Fibroblast of mammary gland (primary cell): Measurements from ENCODE around the gene CPTP.

Experiments used
- DNase-seq: peaks from one replicate; pipeline ENCODE4 v3.0.0-alpha.2; 2010; ENCODE audit warnings: low read depth
- H3K4me3 ChIP-seq: 2 replicates; pipeline ENCODE4 v1.5.1; 2011; ENCODE audit warnings: low read depth, mild to moderate bottlenecking, low read length, moderate library complexity; ENCODE audit not compliant: control insufficient read depth
- TF ChIP-seq, protein P1 (sequence below): conservative IDR thresholded peaks from 2 replicates; pipeline ENCODE4 v1.5.1; 2011; ENCODE audit warnings: low read depth, low read length, inconsistent platforms; ENCODE audit not compliant: control insufficient read depth, insufficient read depth

The CPTP gene

GRCh38 chr1:1357871-1358432 lies 33.4 kb downstream of the CPTP start:
- H3K4me3 ChIP-seq = peak overlapping the region; percentile 86
- TF ChIP-seq, protein P1, sequence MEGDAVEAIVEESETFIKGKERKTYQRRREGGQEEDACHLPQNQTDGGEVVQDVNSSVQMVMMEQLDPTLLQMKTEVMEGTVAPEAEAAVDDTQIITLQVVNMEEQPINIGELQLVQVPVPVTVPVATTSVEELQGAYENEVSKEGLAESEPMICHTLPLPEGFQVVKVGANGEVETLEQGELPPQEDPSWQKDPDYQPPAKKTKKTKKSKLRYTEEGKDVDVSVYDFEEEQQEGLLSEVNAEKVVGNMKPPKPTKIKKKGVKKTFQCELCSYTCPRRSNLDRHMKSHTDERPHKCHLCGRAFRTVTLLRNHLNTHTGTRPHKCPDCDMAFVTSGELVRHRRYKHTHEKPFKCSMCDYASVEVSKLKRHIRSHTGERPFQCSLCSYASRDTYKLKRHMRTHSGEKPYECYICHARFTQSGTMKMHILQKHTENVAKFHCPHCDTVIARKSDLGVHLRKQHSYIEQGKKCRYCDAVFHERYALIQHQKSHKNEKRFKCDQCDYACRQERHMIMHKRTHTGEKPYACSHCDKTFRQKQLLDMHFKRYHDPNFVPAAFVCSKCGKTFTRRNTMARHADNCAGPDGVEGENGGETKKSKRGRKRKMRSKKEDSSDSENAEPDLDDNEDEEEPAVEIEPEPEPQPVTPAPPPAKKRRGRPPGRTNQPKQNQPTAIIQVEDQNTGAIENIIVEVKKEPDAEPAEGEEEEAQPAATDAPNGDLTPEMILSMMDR = no peak
- no peak for DNase-seq

DNA sequence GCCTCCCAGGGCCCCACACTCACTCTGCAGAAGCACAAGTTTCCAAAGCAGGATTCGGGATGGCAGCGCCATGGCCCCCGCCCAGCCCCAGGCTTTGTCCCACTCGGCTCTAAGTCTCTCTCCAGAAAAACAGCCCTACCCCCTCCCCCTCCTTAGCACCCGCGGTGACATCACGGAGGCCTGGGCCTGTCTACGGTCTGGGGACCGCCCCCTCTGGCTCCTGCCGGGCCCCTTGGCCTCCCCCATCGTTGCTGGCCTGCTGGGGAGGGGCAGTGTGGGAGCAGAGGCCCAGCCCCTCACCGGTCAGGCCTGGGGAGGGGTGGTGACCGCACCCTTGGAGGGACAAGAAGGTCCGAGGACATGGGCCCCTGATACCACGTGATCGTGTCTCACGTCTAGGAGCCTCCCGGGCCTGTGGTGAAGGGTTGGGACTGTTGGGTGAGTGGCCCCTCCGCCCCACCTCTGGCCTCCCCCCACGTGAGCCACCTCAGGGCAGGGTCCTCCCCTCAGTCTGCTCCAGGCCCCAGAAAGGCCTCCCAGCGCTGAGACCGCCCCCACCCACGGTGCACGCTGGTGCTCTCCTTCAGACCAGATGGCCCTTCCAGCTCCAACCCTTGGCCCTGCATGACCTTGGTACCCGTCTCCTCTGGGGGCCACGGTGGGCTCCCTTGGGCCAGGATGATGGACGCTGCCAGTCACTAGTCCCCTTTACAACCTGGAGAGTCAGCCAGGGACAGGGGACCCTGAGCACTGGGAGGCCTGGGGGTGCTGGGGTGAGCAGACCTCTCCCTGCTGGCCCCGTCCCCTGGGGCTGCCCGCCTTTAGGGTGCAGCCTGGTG lies 34.0 kb downstream of the CPTP start, which contains the start of gene MXRA8:
Gene MXRA8 (minus strand): TSS at position 123 of the 839 bp plus-strand sequence. CDS start 51 bp downstream, at position 72.
- H3K4me3 ChIP-seq = peak within 1 kb of the TSS; percentile 86
- DNase-seq = peak; percentile 93
- TF ChIP-seq, protein P1 = no peak

DNA sequence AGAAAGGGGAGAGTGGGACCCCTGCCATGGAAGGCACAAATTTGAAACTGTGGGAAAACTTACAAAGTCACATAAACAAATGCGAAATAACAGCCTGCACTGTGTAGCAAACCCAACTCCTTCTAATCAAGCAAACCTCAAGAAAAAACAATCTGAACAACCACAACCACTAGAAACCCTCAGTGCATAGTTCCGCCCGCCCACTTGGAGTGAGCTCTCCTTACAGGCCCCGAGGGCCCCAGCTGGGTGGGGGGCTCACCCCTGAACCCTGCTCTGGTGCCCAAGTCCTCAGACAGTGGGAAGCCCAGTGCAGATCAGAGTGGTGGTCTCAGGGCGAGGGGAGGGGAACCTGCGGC lies 34.7 kb downstream of the CPTP start:
- peak overlapping the region; percentile 86 for H3K4me3 ChIP-seq
- TF ChIP-seq, protein P1 = no peak
- peak; percentile 87 for DNase-seq

DNA sequence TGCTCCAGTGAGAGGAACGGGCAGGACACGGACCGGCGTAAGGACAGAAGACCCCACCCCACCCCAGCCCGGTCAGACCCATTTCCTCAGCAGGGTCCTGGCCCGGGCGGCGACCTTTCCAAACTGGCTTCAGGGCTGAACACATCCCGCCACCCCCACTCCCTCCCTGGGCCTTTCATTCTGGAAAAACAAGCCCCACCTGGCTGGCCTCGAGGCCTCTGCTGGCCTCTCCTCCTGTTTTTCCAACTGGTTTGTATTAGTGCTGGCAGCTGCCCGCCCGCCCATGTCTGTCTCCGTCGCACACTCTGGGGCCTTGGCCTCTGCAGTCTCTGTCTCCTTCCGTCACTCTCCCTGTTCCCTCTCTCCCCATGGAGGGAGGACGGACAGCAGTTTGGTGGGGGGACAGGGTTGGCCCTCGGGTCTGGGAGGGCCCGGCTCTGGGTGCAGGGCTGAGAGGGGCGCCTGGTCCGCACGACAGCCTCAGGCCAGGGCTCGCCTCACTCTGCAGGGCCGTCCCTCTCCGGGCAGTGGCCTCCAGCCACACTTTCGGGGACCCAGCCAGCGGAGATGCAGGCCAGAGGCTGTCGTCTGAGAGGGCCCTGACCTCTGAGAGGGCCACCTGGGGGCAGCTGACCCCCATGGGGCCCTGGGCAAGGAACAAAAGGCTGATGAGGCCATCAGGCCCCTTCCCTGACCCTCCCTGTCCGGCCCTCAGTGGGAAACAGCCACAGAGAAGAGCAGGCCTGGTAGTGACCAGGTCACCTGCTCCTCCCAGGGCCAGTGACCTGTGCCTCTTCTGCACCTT lies 35.3 kb downstream of the CPTP start:
- DNase-seq = peak; percentile 91
- TF ChIP-seq, protein P1 = no peak
- peak overlapping the region; percentile 86 for H3K4me3 ChIP-seq

GRCh38 chr1:1360506-1361169 lies 36.0 kb downstream of the CPTP start:
- DNase-seq = peak; percentile 97
- TF ChIP-seq, protein P1 = no peak
- no peak overlapping the region for H3K4me3 ChIP-seq
